Tibial artery (tissue), 4 donors: ENCODE measurements around the gene MTMR6.

Experiments used
- DNase-seq, 2 donors: peaks; one replicate each; pipeline ENCODE4 v3.0.0-alpha.2; 2019
- H3K27ac ChIP-seq, 2 donors: fragments of 200-600 bp; sonication (generic) in 1 of 2; 1 replicate in 1 of 2; 2 replicates in 1 of 2; pipeline ENCODE4 v1.5.1; 2018 to 2019; ENCODE audit warnings: mild to moderate bottlenecking in 1 of 2
- H3K27me3 ChIP-seq, 2 donors: fragments of 200-600 bp; sonication (generic) in 1 of 2; one replicate each; pipeline versions ENCODE4 v1.5.1 to v1.6.0; 2016 to 2019
- H3K36me3 ChIP-seq, 3 donors: fragments of 200-600 bp; sonication (generic) in 2 of 3; one replicate each; pipeline ENCODE4 v1.5.1; 2016 to 2019; ENCODE audit warnings: mild to moderate bottlenecking in 2 of 3
- H3K4me1 ChIP-seq, 4 donors: fragments of 200-600 bp; sonication (generic) in 2 of 4; 1 replicate in 3 of 4; 2 replicates in 1 of 4; pipeline ENCODE4 v1.5.1; 2016 to 2019
- H3K4me3 ChIP-seq, 2 donors: fragments of 200-600 bp; sonication (generic) in 1 of 2; 1 replicate in 1 of 2; 2 replicates in 1 of 2; pipeline ENCODE4 v1.5.1; 2018 to 2019; ENCODE audit warnings: mild to moderate bottlenecking in 2 of 2
- H3K9me3 ChIP-seq, 3 donors: fragments of 200-600 bp; sonication (generic) in 1 of 3; one replicate each; pipeline ENCODE4 v1.5.1; 2016 to 2019
- intact Hi-C: fragments of 100-400 bp; cut with DNase I; formaldehyde crosslinking; loops from one replicate; pipeline ENCODE4 v1.15.0; 2023; ENCODE audit warnings: low total_unique reads
- TF ChIP-seq, protein P1 (sequence below), 2 experiments: fragments of 200-600 bp in 1 of 2; fragments of 450-650 bp in 1 of 2; IDR thresholded peaks; one replicate each; pipeline ENCODE4 v1.5.1; 2017 to 2019; ENCODE audit warnings: antibody characterized with exemption in 2 of 2, mild to moderate bottlenecking in 1 of 2, moderate library complexity in 1 of 2

MTMR6 gene

DNA sequence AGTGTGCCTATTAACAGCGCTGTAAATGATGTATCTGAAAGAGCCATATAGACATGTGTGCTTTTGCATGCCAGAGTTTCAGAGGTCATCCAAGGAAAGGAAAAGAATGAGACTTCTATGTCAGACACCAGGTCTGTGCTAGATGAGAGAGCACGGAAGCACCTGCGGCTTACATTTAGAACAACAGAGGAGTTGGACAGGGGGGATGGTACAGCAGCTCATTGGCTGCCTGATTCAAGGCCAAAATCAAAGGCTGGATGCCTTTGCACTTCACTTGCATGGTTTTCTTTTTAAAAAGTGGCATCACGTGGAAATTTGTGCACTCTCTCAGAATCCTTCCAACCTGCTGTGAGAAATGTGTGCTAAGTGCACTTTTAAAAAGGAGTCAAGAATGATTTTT, 82.4 kb downstream of the MTMR6 start:
- intact Hi-C loops: no loop called here
- H3K4me3 ChIP-seq: no peak overlapping the region
- no peak overlapping the region for H3K27ac ChIP-seq
- peaks cover 0 to 3% of the 10 kb centered on the region in 2 donors for H3K27me3 ChIP-seq
- DNase-seq: no peak
- TF ChIP-seq, protein P1, sequence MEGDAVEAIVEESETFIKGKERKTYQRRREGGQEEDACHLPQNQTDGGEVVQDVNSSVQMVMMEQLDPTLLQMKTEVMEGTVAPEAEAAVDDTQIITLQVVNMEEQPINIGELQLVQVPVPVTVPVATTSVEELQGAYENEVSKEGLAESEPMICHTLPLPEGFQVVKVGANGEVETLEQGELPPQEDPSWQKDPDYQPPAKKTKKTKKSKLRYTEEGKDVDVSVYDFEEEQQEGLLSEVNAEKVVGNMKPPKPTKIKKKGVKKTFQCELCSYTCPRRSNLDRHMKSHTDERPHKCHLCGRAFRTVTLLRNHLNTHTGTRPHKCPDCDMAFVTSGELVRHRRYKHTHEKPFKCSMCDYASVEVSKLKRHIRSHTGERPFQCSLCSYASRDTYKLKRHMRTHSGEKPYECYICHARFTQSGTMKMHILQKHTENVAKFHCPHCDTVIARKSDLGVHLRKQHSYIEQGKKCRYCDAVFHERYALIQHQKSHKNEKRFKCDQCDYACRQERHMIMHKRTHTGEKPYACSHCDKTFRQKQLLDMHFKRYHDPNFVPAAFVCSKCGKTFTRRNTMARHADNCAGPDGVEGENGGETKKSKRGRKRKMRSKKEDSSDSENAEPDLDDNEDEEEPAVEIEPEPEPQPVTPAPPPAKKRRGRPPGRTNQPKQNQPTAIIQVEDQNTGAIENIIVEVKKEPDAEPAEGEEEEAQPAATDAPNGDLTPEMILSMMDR (IDR thresholded peaks at IDR 0.05): no peak
- no peaks in the 10 kb centered on the region for H3K36me3 ChIP-seq
- no peaks in the 10 kb centered on the region for H3K4me1 ChIP-seq
- no peaks in the 10 kb centered on the region for H3K9me3 ChIP-seq

DNA sequence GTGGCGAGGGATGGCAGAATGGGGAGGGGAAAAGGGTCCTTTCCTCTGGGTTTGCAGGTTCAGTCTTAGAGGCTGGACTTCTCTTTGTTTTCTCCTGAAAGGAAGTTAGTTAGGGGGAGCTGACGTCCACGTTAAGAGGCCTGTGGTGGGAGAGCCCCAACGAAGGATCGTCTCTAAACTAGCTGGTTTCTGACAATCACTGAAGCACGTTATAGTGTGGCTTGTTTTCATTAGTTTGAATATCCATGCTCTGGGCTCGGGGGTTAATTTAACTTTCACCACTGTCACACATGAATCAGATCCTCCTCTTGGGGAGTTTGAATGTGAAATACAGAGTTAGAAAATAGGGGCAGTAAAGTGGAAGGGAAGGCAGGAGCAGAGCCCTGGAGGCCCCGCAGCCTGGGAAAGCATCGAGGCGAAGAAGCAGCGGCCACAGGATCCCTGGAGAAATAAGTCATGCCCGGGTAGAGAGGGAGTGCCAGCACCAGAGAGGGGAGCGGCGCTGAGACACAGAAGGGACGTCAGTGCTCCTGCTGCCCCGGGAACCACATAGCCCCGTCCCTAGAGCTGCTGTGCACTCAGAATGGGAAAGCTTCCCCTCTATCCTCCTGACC, 84.1 kb downstream of the MTMR6 start:
- TF ChIP-seq, protein P1 (IDR thresholded peaks at IDR 0.05): no peak

DNA sequence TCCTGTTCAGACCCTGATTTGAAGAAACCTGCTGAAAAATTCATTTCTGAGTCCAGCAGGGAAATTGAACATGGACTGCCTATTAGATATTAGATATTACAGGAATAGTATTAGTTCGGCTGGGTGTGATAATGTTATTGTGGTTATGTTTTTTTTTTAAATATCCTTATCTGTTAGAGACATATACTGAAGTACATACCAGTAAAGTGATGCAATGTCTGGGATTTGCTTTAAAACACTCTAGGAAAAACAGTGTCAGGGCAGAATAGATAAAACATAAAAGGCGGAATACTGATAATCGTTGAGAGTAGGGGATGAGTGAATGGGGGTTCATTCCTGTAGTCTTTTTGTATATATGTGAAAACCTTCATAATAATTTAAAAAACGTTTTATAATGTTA, 86.5 kb downstream of the MTMR6 start:
- TF ChIP-seq, protein P1 (IDR thresholded peaks at IDR 0.05): no peak
- DNase-seq: no peak
- Histone ChIP-seq H3K36me3 (no peaks in the 10 kb centered on the region), H3K27ac (no peak overlapping the region), H3K4me3 (no peak overlapping the region), H3K9me3 (no peaks in the 10 kb centered on the region), H3K27me3 (peaks cover 0 to 3% of the 10 kb centered on the region in 2 donors), H3K4me1 (no peaks in the 10 kb centered on the region)
- intact Hi-C loops: no loop called here

More for the DNA sequence above, 84.1 kb downstream of the MTMR6 start:
- Histone ChIP-seq H3K9me3 (no peaks in the 10 kb centered on the region), H3K4me1 (no peaks in the 10 kb centered on the region), H3K4me3 (no peak overlapping the region), H3K36me3 (no peaks in the 10 kb centered on the region), H3K27ac (no peak overlapping the region), H3K27me3 (peaks cover 0 to 3% of the 10 kb centered on the region in 2 donors)
- no peak for DNase-seq
- intact Hi-C loops: no loop called here

DNA sequence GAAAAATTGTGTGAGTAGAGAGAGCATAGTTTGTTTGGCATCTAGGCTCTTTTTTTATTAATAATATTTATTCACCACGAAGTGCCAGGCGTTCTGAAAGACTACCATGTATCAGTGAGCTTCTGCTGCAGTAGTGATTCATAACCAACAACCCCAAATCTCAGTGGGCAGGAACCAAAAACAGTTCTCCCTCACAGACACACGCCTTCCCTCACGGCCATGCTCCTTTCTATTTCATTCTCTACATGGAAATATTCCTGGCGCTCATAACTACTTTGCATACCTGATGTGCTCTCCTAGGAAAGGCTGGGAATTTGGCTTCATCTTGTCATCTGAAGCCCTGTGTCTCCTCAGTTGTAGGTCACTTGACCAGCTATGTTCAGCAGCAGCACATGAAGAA, 88.6 kb downstream of the MTMR6 start:
- Histone ChIP-seq H3K27ac (no peak overlapping the region), H3K4me3 (no peak overlapping the region), H3K9me3 (no peaks in the 10 kb centered on the region), H3K4me1 (no peaks in the 10 kb centered on the region), H3K36me3 (no peaks in the 10 kb centered on the region), H3K27me3 (no peaks in the 10 kb centered on the region)
- TF ChIP-seq, protein P1 (IDR thresholded peaks at IDR 0.05): no peak
- DNase-seq: no peak
- intact Hi-C loops: no loop called here

DNA sequence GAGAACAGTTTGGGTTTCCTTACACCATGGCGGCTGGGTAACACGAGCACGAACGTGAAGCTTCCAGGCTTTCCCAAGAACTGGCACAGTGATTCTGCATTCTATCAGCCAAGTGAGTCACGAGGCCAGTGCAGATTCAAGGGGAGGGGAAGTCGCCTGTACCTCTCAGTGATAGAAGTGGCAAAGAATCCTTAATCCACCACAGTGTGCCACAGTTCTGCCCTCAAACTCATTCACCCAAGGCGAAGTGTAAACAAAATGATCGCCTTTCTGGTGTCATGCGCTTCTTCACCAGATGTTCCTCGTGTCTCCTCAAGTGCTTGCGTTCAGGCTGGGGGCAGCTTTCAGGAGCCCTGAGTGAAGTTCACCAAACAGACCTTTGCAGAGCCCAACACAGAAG, 90.3 kb downstream of the MTMR6 start:
- Histone ChIP-seq H3K4me1 (no peaks in the 10 kb centered on the region), H3K9me3 (no peaks in the 10 kb centered on the region), H3K36me3 (no peaks in the 10 kb centered on the region), H3K4me3 (no peak overlapping the region), H3K27me3 (no peaks in the 10 kb centered on the region), H3K27ac (no peak overlapping the region)
- TF ChIP-seq, protein P1 (IDR thresholded peaks at IDR 0.05): no peak
- intact Hi-C loops: no loop called here
- no peak for DNase-seq
